ENCODE measurements around the gene TPM4.

TPM4 gene

DNA sequence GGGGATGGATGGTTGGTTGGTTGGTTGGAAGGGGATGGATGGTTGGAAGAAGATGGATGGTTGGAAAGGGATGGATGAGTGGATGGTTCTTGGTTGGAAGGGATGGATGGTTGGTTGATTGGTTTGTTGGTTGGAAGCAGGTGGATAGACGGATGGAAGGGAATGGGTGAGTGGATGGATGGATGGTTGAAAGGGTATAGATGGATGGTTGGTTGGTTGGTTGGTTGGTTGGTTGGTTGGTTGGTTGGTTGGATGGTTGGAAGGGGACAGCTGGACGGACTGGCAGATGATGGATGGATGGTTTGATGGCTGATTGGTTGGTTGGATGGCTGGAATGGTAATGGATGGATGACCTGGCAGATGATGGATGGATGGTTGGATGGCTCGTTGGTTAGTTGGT is 55.4 kb downstream of the TPM4 start:
- no peak for DNase-seq

DNA sequence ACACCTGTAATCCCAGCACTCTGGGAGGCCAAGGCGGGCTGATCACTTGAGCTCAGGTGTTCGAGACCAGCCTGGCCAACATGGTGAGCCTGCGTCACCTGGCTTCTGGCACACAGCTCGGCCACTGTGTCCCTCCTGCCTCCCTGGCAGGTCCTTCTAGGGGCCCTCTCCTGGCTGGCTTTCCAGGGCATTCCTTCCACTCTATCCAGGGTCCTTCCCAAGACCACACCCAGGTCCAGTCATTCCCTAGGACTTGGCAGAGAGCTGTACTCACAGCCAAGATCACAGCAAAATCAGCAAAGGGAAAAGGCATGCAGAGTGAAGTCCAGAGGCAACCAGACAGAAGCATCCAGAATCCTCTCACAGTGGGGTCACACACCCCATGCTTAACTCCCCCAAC is 57.5 kb downstream of the TPM4 start:
- no peak for DNase-seq

DNA sequence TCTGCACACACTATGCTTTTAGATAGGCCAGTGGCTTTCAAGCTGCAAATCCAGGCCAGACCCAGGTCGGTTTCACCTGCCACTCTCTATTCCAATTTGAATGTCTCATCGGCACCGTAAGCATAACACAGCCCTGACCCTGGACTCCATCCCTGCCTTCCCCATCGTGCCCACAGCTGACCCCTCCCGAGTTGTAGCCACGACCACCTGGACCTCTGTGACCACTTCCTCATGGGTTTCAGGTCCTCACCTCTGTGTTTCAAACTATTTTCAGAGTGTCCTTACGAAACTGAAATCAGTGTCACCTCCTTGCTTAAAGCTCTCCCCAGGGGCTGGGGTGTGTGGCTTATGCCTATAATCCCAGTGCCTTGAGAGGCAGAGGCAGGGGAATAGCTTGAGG is 58.2 kb downstream of the TPM4 start:
- no peak for DNase-seq

DNA sequence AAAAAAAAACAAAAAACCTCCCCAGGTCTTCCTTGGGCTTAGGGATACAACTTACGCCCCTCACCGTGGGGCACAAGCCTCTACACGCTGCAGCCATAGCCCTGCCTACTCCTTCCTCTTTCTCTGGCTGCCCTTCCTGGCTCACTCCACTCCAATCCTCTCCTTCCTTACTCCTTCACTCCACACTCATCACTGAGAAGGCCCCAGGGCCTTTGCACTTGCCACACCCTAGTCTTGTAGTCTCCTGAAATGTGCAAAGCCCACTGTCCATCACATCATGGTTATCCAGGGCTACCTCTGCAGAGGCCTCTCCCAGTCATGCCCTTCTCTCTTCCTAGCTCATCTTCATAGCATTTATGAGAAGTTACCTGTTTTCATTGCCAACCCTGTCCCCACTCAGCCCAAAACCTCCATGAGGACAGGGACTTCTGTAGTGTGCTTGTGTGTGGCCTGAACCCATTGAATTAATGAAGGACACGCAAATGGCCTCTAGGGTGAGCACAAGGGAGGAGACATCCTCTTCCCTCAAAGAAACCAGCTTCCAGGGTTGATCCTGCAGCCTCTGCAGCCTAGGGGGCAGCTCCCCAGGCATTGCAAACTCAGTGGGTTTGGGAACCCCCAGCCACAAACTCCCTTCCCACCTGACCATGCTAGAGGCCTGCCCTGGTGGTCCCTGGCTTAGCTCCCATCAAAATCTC is 59.3 kb downstream of the TPM4 start:
- no peak for DNase-seq

DNA sequence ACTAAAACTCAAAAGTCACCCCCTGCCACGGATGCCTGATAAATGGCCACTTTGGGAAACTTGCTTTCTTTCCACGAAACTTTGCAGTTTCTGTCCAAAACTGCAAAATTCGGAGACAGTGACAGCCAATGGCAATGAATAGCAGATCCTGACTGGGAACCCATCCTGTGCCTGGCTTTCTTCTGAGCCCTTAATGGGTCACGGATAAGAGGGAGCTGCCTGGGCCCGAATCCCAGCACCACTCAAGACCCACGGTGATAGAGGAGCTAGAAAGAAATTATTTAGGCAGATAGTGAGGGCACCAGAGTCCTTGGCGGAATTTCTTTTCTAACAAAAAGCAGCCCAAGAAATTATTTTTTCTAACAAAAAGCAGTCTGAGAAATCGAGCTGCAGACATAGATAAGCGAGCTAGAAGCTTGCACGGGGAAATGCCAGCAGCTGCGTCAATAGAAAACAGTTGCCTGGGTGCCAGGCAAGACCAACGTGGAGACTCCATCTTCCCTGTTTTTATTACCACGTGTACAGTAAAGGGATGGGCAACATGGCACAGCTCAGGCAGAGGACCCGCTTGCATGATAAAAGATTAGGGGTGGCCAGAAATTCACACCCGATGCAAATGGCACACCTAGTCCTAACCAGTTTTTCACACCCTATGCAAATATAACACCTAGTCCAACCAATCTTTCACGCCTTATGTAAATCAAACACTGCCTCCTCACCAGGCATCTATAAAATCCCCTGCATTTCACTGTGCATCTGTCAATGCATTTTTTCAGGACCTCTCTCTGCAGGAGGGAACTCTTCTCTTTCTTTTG is 60.1 kb downstream of the TPM4 start:
- no peak for DNase-seq

DNA sequence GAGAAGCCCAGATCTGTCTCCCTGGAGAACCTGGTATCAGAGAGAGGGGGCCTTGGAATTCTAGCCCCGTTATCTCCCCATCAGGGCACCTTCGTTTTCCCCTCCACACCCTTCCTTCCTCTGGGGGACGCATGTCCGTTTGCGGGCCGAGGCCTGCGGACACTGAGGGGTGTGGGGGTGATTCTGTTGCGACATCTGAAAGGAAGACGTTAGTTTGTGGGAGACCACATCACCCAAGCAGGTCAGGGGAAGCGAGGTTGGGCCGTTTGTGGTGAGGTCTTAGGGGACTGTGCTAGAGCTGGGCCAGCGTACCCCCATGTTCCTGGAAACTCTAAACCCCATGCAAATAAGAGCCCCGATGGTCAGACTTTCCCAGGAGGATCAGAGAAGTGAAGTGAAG is 63.5 kb downstream of the TPM4 start:
- no peak for DNase-seq

DNA sequence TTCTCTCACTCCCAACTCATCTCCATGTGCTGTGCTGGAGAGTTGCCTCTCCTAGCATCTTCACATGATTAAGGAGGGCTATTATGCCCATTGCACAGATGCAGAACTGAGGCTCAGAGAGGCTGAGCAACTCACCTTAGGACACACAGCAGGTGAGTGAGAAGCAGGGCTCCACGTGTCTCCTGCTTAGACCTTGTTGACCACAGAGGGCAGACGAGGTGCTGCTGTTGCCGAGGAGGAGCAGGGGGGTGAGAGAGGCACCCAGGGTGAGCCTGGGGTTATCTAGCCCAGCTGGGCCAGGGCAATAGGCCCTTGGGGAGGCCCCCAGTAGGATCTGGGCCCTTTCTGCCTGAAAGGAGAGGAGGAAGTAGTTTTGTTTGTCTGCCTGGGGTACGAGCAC is 64.7 kb downstream of the TPM4 start:
- no peak for DNase-seq

DNA sequence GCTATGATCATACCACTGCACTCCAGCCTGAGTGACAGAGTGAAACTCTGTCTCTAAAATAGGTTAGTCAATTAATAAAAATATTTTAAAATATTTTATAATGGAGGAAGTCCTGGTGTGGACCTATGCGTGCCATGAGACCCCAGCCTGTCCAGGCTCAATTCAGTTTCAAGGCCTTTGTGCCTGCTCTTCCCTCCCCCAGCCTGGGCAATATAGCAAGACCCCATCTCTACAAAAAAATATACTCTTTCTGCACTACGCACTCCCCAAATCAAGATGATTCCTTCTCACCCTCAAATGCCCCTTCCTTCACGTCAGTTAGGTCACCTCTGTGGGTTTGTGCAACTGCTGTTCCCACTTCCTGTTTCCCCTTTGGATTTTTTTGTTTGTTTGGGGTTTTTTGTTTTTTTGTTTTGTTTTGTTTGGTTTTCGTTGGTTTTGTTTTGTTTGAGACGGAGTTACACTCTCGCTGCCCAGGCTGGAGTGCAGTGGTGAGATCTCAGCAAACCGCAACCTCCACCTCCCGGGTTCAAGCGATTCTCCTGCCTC is 65.8 kb downstream of the TPM4 start:
- no peak for DNase-seq

DNA sequence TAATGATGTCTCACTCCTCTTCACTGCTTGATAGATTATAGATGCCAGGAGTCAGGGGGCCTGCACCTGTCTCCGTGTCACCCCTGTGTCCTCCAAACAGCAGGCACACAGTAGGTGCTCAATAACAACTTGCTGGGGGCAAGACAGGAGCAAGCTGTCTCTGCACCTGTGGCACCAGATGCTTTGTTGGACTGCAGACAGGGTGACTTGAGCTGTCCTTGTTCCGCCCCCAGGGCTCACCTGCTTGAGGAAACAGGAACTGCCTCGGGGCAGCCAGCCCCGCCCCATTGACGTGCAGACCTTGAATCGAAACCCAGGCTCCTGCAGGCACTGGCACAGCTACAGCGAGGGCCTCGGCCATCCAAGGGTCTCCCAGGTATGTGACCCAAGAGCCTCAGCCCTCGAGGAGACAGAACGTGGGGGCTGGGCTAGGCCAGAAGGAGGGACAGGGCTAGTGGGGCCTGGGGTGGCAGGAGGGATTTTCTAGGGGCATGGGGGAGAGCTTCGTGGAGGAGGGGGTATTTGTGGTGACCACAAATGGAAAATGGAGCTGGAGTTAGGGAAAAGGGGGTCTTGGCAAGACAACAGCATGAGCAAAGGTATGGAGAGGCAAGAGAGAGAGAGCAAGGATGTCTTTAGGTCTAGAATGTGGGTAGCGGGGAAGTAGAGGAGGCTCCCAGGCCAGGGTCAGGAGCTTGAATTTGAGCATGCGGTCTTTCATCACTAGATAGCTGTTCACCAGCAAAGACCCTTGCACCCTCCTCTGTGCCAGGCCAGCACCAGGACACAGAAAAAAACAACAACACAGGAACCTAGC is 67.3 kb downstream of the TPM4 start, which contains the start of gene HSH2D:
Gene HSH2D, plus strand, starts transcription at position 287 of the 817 bp plus-strand sequence. CDS start 5,066 bp downstream, outside the sequence.
- no peak for DNase-seq

DNA sequence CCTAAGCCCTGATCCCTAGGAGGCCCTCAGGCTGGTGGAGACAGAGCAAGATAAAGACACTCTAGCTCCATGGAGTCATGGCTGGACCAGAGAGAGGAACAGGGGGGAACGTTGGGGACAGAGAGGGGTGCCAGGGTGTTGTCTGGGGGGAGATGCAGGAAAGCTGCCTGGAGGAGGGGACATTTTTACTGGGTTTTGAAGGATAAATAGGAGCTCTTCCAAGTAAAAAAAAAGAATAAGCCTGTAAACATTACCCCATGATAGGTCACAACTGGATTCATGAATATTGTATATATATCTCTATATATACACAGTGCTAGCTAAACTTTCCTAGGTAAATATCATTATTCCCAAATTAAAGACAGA is 67.9 kb downstream of the TPM4 start:
- no peak for DNase-seq

DNA sequence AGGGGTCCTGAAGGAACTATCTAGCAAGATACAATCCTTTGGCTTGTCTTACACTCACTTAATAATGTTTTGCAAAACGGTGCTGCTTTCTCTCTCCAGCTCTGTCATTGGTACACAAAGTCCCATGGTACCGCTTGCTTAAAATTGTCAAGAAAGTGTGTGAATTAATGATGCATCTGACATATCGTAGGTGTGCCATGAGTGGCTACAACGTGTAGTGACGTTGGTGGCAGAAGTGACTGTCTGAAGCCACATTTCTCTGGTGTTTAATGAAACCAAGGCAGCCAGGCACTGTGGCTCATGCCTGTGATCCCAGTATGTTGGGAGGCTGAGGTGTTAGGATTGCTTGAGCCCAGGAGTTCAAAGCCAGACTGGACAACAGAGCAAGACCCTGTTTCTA is 69.8 kb downstream of the TPM4 start:
- DNase-seq, result no peak

DNA sequence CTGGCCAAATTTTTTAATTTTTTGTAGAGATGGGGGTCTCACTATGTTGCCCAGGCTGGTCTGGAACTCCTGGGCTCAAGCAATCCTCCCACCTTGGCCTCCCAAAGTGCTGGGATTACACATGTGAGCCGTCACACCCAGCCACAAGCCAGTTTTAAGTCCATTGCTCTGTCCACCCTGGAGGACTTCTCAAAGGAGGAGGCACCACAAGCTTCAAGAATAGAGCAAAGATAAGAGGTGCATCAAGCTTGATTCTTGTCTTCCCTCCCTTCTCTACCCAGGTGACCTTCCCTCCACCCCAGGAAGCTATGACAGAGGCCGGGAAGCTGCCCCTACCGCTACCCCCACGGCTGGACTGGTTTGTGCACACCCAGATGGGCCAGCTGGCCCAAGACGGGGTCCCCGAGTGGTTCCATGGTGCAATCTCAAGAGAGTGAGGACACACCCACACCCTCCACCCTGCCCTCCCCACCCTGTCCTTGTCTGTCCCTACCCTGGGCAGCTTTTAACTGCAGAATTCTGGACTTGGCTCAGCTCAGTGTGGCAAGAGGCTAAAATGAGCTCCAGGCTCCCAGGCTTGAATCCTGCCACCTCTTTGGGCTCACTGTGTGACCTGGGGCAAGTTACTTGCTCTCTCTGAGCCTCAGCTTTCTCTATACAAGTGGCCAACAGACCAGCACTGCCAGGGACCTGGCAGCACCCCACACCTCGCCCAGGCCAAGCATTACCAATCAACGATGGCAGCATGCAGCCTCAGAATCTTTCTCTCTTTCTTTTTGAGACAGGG is 72.3 kb downstream of the TPM4 start:
- no peak for DNase-seq

Measured in fibroblast of skin of scalp (primary cell).